HG03521 (cell line): ENCODE results near the gene XIRP2.
"Not testable (repeated sequence)": the region's sequence is repeated elsewhere in the genome, so short reads cannot be mapped to it uniquely, and the experiment has no call there.

Experiments
- ATAC-seq: cut with Tn5 transposase; IDR thresholded peaks from one replicate; pipeline ENCODE4 v1.9.1; 2021; ENCODE audit warnings: mild to moderate bottlenecking, moderate library complexity; ENCODE audit not compliant: unreplicated experiment

Gene XIRP2

DNA sequence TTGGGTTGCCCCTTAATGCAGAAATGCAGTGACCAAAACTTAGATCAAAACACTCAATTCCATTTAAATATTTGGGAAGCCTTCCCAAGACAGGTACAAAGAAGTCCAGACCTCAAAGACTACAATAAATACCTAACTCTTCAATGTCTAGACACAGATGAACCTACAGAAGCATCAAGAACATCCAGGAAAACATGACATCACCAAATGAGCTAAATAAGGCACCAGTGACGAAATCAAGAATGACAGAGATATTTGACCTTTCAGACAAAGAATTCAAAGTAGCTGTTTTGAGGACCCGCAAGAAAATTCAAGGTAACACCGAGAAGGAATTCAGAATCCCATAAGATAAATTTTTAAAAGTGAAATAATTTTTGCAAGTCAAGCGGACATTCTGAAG is 140.2 kb downstream of the XIRP2 start:
- ATAC-seq, result no peak

DNA sequence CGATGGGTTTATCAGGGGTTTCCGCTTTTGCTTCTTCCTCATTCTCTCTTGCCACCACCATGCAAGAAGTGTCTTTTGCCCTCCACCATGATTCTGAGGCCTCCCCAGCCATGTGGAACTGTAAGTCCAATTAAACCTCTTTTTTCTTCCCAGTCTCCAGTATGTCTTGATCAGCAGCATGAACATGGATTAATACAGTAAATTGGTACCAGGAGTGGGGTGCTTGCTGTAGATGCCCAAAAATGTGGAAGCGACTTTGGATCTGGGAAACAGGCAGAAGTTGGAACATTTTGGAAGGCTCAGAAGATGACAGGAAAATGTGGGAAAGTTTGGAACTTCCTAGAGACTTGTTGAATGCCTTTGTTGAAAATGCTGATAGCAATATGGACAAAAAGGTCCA is 146.7 kb downstream of the XIRP2 start:
- ATAC-seq, result not testable (repeated sequence)

DNA sequence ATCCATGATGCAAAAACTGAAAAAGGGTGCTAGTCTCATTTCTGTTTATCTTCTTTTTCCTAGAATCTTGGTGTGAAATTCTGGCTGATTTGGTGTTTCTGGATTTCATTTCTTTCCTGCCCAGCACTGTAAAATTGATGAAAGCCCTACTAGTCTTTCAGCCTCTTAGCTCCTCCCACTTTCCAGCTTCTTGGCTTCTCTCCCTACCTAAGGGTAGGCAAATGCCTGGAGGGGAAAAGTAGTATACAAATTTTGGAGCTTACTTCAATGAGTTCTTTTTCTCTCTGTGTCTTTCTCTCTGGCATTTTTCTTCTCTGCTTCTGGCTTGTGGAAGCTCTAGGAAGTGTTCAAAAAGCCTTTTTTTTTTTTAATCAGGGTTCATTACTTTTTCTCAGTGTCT is 160.5 kb downstream of the XIRP2 start:
- no peak for ATAC-seq

DNA sequence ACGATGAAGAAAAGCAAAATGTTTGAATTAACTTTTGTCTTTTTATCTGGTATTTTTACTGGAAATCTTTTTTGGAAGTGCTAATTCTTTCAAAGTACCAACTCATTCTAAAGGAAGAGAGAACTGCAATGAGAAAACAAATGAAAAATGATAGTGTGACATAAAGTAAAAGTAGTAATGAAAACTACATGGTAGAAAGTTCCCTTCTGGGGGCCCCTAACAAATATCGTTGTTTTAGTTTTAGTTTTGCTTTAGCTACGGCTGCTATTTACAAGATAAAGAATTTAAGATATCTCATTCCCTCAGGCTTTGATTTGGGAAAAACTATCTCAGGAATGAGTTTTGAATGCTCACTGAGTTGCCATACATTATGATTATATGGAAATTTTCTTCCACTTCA is 161.4 kb downstream of the XIRP2 start:
- no peak for ATAC-seq

DNA sequence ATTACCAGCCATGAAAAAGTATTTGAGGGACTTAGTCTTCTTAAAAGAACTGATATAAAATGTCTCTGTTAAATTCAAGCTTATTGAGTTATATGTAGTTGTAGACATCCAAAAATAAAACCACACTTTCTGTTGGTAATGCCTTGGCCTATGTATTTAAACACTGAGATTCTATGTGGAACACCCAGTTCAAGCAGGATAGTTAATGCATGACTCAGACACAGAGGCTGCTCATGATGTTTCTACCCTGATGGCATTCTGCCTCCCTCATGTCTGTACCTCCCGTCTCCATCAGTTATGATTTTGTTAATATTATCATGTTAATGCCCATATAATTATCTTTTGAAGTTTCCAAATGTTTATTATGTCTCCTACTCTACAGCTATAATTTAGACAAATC is 164.5 kb downstream of the XIRP2 start:
- ATAC-seq, result no peak

DNA sequence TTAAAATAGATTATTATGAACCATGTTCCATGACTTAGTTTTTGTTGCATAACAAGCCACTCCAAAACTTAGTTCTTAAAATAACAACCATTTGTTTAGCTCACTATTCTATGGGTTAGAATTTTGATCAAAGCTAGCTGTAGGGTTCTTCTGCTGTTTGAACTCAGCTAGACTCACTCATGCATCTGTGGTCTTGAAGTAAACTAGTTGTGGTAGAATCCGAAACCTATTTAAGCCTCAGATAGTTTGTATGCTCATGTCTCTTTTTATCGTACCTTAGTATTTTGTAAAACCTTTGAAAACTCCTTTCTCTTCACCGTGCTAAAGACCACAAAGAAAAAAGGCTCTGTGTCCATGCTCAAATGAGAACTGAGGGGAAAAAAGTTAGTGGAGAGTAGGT is 166.6 kb downstream of the XIRP2 start:
- ATAC-seq, result no peak

DNA sequence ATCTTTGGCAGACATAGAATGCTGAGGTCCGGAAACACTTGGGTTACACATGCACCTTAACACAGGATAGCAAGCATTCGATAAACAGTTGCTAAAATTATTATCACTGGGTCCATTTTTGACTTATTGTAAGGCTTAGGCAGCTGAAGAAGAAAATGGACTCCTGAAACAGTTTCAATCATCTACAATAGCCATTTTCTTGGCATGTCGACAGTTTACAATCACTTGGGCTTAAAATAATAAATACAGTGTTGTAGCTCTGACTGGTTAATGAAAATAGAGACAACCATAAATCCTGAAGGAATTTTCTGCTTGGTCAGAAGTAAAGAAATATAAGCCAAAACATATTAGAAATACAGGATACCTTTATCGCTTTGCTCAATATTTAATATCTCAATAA is 169.2 kb downstream of the XIRP2 start:
- ATAC-seq, result no peak

DNA sequence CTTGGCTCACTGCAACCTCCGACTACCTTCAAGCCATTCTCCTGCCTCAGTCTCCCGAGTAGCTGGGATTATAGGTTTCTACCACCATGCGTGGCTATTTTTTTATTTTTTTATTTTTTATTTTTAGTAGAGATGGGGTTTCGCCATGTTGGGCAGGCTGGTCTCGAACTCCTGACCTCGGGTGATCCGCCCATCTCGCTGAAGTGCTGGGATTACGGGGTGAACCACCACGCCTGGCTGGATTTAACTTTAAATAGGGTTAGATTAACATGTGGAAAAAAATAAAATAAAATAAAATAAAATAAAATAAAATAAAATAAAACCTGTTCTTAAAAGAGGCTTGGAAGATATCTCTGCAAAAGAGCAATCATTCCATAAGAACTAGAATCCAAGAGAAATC is 170.9 kb downstream of the XIRP2 start:
- no peak for ATAC-seq

DNA sequence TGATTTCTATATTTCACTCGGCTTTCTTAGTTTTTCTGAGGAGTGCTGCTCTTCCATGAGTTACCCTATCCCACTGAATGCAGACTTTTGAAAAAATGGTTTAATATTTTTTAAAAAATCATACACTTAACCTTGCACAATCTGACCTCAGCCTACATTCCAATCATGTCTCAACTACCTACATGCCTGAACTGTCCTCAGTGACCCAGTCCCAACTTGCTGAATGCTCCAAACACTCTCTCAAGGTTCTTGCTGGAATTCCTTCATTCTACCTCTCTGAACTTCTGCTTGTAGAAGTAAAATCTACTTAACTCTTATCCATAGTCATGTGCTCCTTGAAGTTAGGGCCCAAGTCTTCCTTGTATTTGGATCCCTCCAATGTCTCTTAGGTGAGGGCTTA is 181.6 kb downstream of the XIRP2 start:
- no peak for ATAC-seq

DNA sequence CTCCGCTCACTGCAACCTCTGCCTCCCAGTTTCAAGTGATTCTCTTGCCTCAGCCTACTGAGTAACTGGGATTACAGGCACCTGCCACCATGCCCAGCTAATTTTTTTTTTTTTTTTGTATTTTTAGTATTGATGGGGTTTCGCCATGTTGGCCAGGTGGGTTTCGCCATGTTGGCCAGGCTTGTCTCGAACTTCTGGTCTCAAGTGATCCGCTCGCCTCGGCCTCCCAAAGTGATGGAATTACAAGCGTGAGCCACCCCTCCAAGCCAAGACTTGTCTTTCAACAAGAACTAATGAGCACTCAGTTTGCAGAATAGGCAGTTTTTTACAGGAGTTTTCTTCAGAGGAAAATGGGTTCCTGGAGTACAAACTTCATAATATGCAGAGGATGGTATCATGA is 187.4 kb downstream of the XIRP2 start:
- not testable (repeated sequence) for ATAC-seq

DNA sequence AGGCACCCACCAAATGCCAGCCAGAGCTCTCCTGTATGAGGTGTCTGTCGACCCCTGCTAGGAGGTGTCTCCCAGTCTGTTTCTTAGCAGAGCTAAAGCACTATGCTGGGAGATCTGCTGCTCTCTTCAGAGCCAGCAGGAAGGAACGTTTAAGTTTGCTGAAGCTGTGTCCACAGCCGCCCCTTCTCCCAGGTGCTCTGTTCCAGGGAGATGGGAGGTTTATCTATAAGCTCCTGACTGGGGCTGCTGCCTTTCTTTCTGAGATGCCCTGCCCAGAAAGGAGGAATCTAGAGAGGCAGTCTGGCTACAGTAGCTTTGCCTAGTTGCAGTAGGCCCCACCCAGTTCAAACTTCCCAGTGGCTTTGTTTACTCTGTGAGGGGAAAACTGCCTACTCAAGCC is 210.7 kb downstream of the XIRP2 start:
- ATAC-seq, result not testable (repeated sequence)

DNA sequence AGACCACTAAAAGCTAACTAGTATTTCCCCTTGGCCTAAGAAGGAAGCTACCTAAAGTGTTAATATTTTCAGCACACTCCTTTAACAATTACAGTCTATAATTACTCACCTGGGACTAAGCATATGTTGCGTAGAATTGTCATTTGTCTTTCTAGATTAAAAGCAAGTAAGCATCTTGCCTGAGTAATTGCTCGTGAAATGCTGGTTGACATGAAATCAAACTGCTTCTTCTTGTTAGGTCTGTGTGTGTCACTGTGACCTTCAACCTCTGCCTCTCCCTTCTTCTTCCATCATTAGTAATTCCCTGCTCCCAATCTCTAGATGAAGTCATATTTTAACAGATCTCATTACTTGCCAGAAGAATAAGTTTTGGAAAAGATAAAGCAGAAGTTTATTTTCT is 212.2 kb downstream of the XIRP2 start:
- ATAC-seq, result no peak

DNA sequence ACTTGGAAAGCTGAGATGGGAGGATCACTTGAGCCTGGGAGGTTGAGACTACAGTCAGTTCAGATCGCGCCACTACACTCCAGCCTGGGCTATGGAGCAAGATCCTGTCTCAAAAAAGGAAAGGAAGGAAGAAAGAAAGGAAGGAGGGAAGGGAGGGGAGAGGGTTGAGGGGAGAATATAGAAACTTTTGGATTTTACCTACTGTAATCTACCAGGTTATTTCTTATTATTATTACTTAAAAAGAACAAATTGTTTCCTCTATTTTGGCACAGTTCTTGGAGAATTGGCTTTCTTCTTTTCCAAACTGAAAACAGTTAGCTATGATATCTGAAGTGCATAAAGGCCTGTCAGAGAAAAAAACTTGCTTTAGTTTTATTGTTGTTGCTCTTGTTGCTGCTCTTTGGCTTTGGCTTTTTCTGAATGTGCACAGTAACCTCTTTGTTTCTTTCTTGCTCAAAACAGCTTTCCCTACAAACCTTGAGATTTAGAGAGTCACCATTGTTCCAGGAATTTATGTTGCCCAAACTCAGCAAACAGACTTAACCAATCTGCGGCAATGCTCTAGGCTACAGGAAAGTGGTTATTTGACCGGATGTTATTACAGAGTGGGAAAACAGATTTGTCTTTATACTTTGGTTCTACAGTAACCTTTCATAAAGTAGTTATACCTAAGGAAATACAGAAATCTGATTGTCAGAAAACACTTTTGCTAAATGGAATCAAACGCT is 214.9 kb downstream of the XIRP2 start:
- no peak for ATAC-seq

DNA sequence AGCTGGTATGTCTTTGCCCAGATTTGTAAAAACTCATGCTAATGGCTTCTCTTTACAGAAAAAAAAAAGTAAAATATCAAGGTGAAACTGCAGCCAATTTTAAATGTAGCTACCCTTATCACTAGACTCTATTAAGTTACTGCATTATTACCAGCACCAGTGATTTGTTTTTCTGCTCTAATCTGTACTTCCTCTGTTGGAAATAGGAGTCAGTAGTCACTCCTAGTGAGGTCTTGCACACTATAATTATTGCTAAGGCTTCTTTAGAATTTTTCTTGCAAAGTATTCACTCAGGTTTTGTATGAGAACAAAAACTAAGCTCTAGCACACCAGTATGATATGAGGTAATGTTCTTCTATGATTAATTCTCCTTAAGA is 215.5 kb downstream of the XIRP2 start:
- ATAC-seq, result no peak

DNA sequence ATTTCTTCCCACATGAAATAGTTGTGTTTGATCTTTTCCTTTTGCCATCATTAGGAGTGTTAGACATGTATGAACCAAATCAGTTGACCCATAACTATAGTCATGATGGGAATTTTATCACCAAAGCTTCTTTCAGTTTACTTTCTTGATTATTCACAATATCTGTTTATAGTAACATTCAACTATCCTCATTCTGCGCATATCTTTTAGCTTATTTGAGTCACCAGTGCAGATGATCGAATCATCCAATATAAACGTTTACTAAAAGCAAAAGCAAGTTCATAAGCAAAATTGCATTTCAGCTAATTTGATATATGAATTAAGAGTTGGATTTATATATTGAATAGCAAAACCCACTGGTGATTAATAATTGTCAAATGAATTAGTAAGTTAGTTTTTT is 216.4 kb downstream of the XIRP2 start:
- ATAC-seq, result no peak

DNA sequence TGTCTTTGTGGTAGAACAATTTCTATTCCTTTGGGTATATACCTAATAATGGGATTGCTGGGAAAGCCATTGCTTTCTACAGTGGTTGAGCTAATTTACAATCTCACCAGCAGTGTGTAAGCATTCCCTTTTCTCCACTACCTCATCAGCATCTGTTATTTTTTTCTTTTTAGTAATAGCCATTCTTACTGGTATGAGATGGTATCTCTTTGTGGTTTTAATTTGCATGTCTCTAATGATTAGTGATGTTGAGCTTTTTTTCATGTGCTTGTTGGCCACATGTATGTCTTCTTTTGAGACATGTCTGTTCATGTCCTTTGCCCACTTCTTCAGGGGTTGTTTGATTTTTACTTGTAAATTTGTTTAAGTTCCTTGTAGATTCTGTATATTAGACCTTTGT is 221.4 kb downstream of the XIRP2 start:
- ATAC-seq, result not testable (repeated sequence)

DNA sequence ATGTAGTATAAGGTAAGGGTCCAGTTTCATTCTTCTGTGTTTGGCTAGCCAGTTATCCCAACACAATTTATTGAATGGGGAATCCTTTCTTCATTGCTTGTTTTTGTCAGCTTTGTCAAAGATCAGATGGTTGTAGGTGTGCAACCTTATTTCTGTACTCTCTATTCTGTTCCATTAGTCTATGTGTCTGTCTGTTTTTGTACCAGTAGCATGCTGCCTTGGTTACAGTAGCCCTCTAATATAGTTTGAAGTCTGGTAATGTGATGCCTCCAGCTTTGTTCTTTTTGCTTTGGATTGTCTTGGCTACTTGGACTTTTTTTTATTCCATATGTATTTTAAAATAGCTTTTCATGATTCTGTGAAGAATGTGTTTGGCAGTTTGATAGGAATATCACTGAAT is 222.1 kb downstream of the XIRP2 start:
- ATAC-seq, result no peak

DNA sequence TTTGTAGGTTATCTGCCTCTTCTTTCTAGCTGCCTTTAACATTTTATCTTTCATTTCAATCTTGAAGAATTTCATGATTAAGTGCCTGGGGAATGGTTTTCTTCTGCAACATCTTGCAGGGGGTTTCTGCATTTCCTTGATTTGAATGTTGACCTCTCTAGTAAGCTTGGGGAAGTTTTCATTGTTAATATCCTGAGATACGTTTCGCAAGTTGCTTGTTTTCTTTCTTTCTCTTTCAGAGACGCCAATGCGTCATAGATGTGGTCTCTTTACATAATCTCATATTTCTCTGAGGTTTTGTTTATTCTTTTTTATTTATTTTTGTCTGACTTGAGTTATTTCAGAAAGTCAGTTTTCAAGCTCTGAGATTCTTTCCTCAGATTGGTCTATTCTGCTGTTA is 225.7 kb downstream of the XIRP2 start:
- no peak for ATAC-seq

DNA sequence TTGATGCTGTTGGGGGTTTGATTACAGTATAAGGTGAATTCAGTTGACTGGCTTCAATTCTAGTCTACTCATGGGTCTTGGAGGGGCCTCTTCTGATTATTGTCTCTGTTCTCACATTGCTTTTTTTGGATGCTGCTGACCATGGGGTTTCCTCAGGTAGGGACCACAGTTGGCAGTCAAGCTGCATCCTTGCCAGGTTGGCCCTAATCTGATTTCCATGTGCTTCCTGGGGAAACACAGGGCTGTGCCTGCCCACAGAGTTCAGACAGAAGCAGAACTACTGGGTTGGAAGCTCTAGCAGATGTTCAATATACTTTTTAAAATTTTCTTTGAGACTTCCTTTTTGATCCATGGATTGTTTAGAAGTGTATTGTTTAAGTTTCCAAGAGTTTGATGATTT is 227.3 kb downstream of the XIRP2 start:
- ATAC-seq, result no peak

DNA sequence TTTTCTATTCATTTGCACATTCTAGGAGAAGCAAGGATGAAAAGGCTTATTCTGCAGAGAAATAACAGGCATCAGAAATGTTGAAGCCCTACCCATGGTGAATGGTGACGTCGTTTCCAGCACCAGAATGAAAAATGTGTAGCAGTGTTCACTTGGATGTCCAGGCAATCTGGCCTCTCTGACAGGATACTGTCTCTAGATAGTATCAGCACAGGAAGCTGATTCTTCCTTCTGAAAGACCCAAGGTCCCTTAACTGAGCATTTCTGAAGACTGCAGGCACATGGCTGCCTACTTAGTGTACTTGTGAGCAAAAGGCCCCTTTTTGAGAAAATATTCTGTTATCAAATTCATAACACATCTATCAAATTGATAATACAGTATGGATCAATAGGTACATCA is 234.1 kb downstream of the XIRP2 start:
- no peak for ATAC-seq

DNA sequence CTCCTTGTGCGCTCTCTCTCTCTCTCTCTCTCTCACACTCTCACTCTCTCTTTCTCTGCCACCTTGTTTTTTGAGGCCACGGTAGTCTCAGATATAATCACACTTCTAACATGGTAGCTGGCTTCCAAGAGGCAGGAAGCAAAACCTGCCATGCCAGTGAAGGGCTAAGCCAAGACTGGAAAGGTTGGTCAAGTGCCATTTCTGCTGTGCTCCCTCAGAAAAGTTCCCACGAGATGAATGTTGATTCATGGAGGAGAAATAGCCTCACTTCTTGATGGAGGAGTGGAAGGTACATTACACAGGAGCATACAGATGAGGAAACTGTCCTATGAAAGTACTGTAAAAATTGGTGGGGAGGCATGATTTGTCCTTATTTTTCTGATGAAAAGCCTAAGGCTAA is 237.9 kb downstream of the XIRP2 start:
- no peak for ATAC-seq

DNA sequence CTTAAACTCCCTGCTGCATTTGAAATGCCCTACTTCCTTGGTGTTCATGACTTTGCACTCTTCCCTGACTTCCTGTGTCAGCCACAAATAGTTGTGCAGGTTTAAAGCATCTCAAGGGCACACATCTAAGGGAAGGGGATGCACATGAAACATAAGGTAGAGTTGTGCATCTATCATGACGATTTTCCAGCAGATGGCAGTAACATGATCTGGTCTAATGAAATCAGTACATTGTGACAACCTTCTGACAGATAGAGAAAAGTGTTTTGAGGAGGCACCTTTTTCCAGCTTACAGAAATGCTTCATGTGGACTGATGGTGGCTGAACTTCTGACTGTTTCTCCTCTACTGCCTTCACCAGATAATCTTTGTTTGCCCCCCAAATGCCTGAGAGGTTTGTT is 238.9 kb downstream of the XIRP2 start:
- no peak for ATAC-seq

DNA sequence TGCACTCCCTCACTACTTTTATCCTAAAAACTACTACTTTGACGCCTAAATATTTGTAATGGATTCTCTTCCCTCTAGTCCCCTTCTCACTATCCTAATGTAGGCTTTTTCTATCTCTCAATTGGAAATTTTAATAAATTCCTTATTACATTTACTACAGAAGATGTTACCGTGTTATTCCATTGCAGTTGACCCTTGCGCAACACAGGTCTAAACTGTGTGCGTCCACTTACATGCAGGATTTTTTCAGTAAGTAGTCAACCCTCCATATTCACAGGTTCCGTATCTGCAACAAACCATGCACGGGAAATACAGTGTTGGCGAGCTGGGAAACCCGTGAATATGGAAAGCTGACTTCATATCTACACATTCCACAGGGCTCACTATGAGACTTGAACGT is 239.8 kb downstream of the XIRP2 start:
- ATAC-seq, result no peak
